ENCODE results near the gene COL4A2. TPM values are rescaled to one million over a fixed set of nuclear protein-coding genes. Genes with fewer than 3 reads are reported as not detected.

The COL4A2 gene
- total RNA-seq, 4 donors from 2014 or later = 419 to 931 (median 555) TPM

DNA sequence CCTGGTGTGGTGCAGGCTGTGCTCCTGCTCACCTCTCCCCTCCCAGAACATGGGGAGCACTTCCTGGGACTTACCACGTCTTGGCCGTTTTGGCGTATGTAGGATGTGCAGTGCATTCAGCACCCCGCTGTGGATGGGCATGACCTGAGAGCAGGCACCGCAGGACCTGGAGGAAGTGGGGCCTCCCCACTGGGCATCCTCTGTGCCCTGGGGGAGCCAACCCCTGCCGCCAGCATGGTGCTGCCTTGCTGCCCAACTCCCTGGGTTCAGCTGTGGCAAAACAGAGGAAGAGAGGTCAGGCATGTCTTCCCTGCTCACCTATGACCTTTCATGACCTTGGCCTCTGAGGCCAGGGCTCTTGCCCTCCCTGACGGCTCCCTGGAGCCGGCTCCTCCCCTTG lies 150.9 kb downstream of the COL4A2 start:
- Histone ChIP-seq H3K27me3 (no peaks in the 10 kb centered on the region), H3K4me1 (peaks cover 0 to 27% (median 19%) of the 10 kb centered on the region in 4 donors), H3K36me3 (peaks cover 44 to 89% (median 81%) of the 10 kb centered on the region in 4 donors), H3K9me3 (no peaks in the 10 kb centered on the region), H3K4me3 (no peak overlapping the region), H3K27ac (replicated peaks in 1 of 4) (peak overlapping the region in 3 of 4 donors; percentile 52 to 54 (median 52))
- WGBS = 73% methylated on average over 6 of the region's 8 CpGs
- intact Hi-C loops (cut with DNase I) = loop anchor here (10.0 kb wide), 1 partner anchor 357 kb away; no protein-coding TSS in a partner anchor
- TF ChIP-seq POLR2A (IDR thresholded peaks at IDR 0.05; ENCODE audit: low read depth) (no peak), EP300 (IDR thresholded peaks at IDR 0.05) (no peak), POLR2AphosphoS5 (IDR thresholded peaks at IDR 0.05) (no peak)
- TF ChIP-seq, protein P1, sequence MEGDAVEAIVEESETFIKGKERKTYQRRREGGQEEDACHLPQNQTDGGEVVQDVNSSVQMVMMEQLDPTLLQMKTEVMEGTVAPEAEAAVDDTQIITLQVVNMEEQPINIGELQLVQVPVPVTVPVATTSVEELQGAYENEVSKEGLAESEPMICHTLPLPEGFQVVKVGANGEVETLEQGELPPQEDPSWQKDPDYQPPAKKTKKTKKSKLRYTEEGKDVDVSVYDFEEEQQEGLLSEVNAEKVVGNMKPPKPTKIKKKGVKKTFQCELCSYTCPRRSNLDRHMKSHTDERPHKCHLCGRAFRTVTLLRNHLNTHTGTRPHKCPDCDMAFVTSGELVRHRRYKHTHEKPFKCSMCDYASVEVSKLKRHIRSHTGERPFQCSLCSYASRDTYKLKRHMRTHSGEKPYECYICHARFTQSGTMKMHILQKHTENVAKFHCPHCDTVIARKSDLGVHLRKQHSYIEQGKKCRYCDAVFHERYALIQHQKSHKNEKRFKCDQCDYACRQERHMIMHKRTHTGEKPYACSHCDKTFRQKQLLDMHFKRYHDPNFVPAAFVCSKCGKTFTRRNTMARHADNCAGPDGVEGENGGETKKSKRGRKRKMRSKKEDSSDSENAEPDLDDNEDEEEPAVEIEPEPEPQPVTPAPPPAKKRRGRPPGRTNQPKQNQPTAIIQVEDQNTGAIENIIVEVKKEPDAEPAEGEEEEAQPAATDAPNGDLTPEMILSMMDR (IDR thresholded peaks at IDR 0.05) = no peak
- DNase-seq (ENCODE audit: extremely low spot score) = no peak

DNA sequence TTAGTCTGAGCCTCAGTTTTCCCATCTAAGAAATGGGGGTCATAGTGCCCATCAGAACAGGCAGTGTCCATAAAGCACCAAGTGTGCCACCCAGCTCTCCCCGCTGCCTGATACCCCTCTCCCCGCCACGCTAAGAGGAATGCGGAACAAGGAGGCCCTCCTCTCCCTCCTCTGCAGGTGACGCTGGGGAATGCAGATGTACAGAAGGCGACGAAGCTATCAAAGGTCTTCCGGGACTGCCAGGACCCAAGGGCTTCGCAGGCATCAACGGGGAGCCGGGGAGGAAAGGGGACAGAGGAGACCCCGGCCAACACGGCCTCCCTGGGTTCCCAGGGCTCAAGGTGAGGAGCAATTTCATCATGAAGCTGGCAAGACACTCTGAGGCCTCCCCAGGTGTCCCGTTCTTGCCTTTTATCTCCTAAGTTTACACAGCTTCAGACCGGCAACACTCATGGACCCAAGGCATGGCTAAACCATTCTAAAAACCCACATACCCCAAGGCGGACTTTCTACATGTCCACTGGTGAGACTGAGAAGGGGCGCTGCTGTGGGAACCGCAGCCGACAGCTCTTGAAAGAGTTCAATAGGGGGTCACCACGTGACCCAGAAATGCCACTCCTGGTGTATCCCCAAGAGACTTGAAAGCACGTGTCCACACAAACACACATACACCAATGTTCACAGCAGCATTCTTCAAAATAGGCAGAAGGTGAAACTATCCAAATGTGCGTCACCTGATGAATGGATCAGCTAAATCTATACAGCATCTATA lies 151.7 kb downstream of the COL4A2 start:
- H3K4me1 ChIP-seq = peaks cover 0 to 27% (median 19%) of the 10 kb centered on the region in 4 donors
- H3K36me3 ChIP-seq = peaks cover 44 to 89% (median 83%) of the 10 kb centered on the region in 4 donors
- no peaks in the 10 kb centered on the region for H3K27me3 ChIP-seq
- no peak overlapping the region for H3K4me3 ChIP-seq
- no peaks in the 10 kb centered on the region for H3K9me3 ChIP-seq
- intact Hi-C loops (cut with DNase I) = loop anchor here (10.0 kb wide), 1 partner anchor 356 kb away; no protein-coding TSS in a partner anchor
- 80% methylated on average over 18 of the region's 22 CpGs for WGBS
- TF ChIP-seq POLR2AphosphoS5 (IDR thresholded peaks at IDR 0.05) = no peak
- TF ChIP-seq EP300 (IDR thresholded peaks at IDR 0.05) = no peak
- TF ChIP-seq POLR2A (IDR thresholded peaks at IDR 0.05; ENCODE audit: low read depth) = no peak
- TF ChIP-seq, protein P1 (IDR thresholded peaks at IDR 0.05) = no peak
- DNase-seq (ENCODE audit: extremely low spot score) = no peak
- H3K27ac ChIP-seq (replicated peaks in 1 of 4) = peak overlapping the region in 2 of 4 donors; percentile 52 to 54

DNA sequence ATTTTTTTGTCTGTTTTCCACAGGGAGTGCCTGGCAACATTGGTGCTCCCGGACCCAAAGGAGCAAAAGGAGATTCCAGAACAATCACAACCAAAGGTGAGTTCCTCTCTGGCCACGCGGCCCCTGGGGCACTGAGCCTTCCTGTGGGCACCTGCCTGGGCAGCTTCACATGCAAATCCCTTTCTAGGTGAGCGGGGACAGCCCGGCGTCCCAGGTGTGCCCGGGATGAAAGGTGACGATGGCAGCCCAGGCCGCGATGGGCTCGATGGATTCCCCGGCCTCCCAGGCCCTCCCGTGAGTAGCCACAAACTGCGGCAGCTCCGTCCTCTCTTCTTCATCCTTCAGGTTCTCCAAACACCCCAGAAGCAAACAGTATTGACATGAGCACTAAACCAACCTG lies 155.0 kb downstream of the COL4A2 start:
- peaks cover 50 to 100% (median 99%) of the 10 kb centered on the region in 4 donors for H3K36me3 ChIP-seq
- intact Hi-C loops (cut with DNase I) = no loop called here
- 96% methylated on average over 10 of the region's 15 CpGs for WGBS

DNA sequence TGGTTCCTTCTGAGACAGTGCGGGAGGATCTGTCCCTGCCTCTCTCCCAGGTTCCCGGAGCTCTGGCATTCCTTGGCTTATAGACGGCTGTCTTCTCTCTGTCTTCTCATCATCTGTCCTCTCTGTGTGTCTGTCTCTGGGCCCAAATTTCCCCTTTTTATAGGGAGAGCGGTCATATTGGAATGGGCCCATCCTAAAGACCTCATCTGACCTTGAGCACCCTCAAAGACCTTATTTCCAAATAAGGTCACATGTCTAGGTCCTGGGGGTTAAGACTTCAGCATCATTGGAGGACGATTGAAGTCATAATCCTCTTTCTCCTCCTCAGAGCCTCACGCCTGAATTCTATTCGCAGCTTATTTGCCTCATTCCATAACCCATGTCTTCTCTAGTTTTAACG lies 156.1 kb downstream of the COL4A2 start:
- Histone ChIP-seq H3K27ac (replicated peaks in 1 of 4) (peak overlapping the region in 3 of 4 donors; percentile 45 to 53 (median 50)), H3K4me1 (peaks cover 0 to 5% (median 2%) of the 10 kb centered on the region in 4 donors), H3K4me3 (no peak overlapping the region), H3K27me3 (no peaks in the 10 kb centered on the region), H3K36me3 (peaks cover 50 to 100% (median 99%) of the 10 kb centered on the region in 4 donors), H3K9me3 (no peaks in the 10 kb centered on the region)
- TF ChIP-seq, protein P1 (IDR thresholded peaks at IDR 0.05) = no peak
- no peak for TF ChIP-seq POLR2A (IDR thresholded peaks at IDR 0.05; ENCODE audit: low read depth)
- no peak for TF ChIP-seq POLR2AphosphoS5 (IDR thresholded peaks at IDR 0.05)
- TF ChIP-seq EP300 (IDR thresholded peaks at IDR 0.05) = no peak
- no peak for DNase-seq (ENCODE audit: extremely low spot score)
- WGBS = 84% methylated on average over 8 of the region's 8 CpGs
- intact Hi-C loops (cut with DNase I) = no loop called here

More for the DNA sequence above, 155.0 kb downstream of the COL4A2 start:
- Histone ChIP-seq H3K27me3 (no peaks in the 10 kb centered on the region), H3K4me1 (peaks cover 0 to 5% (median 2%) of the 10 kb centered on the region in 4 donors), H3K4me3 (no peak overlapping the region), H3K9me3 (no peaks in the 10 kb centered on the region), H3K27ac (replicated peaks in 1 of 4) (no peak overlapping the region)
- TF ChIP-seq EP300 (IDR thresholded peaks at IDR 0.05) (no peak), POLR2AphosphoS5 (IDR thresholded peaks at IDR 0.05) (no peak), POLR2A (IDR thresholded peaks at IDR 0.05; ENCODE audit: low read depth) (no peak)
- TF ChIP-seq, protein P1 (IDR thresholded peaks at IDR 0.05) = no peak
- no peak for DNase-seq (ENCODE audit: extremely low spot score)

All from esophagus muscularis mucosa (tissue), 4 donors.